COLO829 (cell line): Measurements from ENCODE around the gene CDC42EP3.

Experiments used
- DNase-seq: peaks from one replicate; pipeline ENCODE4 v3.0.0; 2012; ENCODE audit warnings: low spot score

CDC42EP3 gene

GRCh38 chr2:37618326-37618725 is 53.1 kb downstream of the CDC42EP3 start:
- no peak for DNase-seq

DNA sequence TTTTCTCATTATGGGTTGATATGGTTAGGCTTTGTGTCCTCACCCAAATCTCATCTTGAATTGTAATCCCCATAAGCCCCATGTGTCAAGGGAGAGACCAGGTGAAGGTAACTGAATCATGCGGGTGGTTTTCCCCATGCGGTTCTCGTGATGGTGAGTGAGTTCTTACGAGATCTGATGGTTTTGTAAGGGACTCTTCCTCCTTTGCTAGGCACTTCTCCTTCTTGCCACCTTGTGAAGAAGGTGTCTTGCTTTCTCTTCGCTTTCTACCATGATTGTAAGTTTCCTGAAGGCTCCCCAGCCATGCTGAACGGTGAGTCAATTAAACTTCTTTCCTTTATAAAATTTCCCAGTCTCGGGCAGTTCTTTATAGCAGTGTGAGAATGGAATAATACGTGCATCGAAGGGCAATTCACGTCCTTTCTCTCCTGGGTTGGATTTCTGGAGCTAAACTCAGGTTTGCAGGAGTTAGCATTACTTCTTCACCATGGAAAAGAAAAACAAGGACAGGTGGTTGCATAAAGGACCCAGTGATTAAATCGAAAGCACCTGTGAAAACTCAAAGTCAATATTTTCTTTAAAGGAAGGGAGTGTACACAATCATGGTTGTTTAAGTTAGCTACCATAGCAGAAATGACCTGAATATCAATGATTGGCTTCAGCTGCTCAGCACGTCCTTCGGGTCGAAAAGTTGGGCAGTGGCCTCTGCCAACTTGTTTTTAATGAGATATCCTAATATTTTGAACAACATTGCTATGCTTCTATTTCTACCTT is 54.1 kb downstream of the CDC42EP3 start:
- no peak for DNase-seq

GRCh38 chr2:37616677-37617005 is 54.8 kb downstream of the CDC42EP3 start:
- no peak for DNase-seq

GRCh38 chr2:37615804-37616676 is 55.4 kb downstream of the CDC42EP3 start:
- no peak for DNase-seq

DNA sequence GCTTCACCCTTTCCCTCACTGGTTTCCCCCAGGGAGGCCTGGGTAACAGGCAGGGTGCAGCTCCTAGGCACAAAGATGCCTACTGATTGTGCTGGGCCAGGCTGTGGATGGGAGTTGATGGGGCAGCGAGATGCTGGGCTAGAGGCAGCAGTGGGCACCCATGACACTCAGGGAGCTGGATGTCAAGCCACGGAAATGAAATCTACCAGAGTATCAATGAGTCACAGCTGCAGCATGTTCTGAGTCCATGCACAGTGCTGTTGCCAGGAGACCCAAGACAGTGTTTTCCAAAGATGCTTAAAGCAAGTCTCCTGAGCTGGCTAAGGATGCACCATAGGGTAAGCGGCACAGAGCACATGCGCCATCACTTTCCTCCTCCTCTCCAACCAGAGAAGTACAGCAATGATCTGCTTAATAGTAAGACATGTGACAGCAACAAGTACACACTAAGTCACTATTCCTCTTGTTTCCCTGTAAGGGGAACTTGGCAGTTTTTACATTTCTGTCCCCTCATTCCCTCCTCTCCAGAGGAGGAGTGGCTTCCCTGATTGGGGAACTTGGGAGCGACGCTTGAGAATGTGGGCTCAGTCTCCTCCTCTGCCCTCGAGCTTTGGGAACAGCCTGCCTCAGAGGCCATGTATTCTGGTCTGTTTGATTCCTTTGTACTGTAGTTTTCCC is 57.2 kb downstream of the CDC42EP3 start:
- no peak for DNase-seq

DNA sequence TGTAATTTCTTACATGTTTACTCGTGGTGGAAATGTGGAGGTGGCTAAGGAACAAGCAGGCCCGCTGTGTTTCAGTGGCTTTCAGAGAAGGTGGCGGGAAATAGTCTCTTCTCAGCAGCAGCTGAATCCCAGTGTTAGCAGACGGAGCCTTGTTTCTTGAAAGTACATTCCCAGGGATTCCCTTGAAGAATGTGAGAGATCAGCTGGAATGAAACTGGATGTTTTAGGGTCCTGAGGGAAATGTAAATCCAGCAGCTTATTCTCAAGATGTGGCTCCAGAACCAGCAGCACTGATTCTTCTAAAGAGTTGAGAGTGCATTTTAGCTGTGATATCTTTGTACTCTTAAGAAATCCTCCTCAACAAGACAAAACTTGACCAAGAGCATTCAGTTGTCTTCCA is 59.1 kb downstream of the CDC42EP3 start:
- DNase-seq, result no peak

GRCh38 chr2:37610638-37611289 is 60.7 kb downstream of the CDC42EP3 start:
- no peak for DNase-seq

DNA sequence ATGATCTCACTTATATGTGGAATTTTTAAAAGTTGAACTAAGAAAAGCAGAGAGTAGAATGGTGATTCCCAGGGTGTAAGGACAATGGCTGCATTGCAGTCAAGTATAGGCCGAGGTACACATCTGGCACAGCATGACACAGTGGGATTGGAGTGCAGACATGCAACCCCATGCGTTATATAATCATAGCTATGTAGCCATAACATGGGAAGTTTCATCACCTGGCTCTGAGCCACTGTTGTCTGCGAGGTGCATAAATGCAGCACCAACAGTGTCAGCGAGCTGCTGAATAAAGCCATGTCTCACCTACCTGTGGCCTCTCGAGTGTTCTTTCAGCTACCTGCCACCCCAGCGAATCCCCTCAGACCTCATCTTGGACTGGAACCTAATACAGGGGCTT is 61.7 kb downstream of the CDC42EP3 start:
- no peak for DNase-seq

DNA sequence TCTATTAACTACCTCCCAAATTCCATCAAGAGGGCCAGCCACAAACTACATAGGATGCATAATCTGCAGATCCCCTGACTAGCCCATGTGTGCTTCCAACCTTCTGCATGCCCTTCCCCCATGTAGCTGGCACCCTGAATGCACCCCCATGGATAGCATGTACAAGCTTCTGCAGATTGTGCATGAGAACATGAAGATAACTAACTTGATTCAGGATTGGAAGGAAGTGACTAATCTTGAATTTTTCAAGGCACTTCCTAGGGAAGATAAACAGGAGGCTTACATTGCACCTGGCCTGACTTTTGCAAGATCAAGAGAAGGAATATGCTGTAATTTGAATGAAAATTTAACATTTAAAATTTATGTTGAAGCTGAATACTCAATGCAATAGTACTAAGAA is 66.7 kb downstream of the CDC42EP3 start:
- DNase-seq, result no peak

- no peak for DNase-seq
Observed at GRCh38 chr2:37602702-37603101, 68.7 kb downstream of the CDC42EP3 start.

- no peak for DNase-seq
Observed at GRCh38 chr2:37602040-37602439, 69.4 kb downstream of the CDC42EP3 start.

DNA sequence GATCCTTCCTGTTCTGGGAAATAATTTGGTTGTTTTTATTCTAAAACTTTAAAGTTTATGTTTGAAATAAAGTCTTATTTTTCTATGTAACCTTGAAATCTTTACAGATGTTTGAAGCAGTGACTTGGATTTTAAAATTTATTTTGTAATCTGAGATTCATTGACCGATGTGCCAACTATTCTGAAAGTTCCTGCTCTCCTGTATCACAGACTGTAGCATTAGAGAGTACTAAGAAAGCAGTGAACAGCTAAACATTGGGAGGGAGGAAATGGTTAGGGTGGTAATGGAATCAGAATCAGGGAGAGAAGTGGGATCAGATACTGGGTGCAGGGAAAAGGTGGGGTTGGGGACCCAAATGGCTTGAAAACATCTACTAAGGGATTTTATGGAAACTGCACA is 69.9 kb downstream of the CDC42EP3 start:
- no peak for DNase-seq

DNA sequence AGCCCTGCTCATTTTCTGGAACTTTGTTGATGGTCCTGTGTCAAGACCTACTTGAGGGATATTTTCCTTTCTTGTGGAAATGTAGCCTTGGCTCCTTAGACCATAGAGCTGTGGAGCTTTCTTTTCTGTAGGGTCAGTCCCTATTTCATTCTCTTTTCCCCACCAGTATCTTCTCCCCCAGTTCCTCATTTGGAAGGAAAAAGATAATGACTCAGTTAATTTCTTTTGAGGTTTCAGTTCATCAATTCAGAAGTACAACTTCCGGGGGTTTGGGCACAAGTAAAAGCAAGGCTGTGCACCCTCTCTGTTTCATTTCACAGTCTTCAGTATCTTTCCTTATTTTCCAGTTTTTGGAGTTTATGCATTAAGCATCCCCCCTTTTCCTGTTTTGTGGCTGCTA is 70.7 kb downstream of the CDC42EP3 start:
- no peak for DNase-seq

DNA sequence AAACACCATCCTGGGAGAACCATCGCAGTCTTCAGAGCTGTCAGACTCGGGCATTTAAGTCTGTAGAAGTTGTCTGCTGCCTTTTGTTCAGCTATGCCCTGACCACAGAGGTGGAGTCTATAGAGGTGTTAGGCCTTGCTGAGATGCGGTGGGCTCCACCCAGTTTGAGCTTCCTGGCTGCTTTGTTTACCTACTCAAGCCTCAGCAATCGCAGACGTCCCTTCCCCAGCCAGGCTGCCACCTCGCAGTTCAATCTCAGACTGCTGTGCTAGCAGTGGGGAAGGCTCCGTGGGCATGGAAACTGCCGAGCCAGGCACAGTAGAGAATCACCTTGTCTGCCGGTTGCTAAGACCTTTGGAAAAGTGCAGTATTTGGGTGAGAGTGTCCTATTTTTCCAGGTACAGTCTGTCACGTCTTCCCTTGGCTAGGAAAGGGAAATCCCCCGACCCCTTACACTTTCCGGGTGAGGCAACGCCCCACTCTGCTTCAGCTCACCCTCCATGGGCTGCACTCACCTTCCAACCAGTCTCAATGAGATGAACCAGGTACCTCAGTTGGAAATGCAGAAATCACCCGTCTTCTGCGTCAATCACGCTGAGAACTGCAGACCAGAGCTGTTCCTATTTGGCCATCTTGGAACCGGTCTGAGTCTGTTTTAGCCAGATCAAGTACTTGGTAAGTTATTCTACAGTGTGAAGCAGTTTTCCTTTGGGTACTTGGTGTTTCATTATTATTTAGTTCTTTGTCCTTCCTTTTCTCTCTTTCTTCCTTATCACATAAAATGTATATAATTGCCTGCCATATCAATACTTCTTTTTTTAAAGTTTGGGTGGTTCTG is 71.5 kb downstream of the CDC42EP3 start:
- no peak for DNase-seq

DNA sequence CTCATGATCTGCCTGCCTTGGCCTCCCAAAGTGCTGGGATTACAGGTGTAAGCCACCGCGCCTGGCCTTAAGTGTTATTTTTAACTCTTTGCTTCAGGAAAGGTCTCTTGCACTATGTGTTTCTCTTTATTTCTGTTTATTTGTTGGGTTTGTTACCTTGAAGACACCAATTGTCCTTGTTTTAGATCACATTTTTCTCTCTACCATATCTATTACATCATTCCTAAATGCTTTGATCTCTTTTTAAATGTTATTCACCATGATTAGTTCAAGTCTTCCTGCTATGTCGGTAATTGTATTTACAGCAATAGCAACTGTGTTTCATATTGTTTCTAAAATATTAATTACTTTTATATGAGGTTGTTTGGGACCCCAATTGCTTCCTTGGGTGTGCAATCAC is 77.7 kb downstream of the CDC42EP3 start:
- no peak for DNase-seq

DNA sequence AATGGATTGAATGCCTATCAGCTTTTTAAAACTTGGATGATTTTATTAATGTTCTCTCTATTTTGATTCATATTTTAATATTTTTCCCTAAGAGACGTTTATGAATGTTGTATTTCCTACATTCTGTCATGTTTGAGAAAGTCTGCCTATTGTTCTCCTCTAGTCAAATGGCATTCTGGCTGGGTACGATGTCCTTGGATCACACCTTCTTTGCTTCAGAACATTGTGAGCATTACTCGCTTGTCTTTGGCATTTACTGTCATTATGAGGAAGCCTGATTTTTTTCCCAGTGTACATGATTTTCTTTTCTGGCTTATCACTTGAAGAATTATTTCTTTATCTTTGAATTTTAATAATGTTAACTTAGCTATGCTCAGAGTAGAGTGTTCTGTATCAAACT is 78.4 kb downstream of the CDC42EP3 start:
- no peak for DNase-seq
